ENCODE measurements around the gene LPAR3. TPM values are rescaled to one million over a fixed set of nuclear protein-coding genes. Genes with fewer than 3 reads are reported as not detected.
"Not testable (repeated sequence)": the region's sequence is repeated elsewhere in the genome, so short reads cannot be mapped to it uniquely, and the experiment has no call there.

LPAR3 gene
- total RNA-seq: 0.27 TPM

DNA sequence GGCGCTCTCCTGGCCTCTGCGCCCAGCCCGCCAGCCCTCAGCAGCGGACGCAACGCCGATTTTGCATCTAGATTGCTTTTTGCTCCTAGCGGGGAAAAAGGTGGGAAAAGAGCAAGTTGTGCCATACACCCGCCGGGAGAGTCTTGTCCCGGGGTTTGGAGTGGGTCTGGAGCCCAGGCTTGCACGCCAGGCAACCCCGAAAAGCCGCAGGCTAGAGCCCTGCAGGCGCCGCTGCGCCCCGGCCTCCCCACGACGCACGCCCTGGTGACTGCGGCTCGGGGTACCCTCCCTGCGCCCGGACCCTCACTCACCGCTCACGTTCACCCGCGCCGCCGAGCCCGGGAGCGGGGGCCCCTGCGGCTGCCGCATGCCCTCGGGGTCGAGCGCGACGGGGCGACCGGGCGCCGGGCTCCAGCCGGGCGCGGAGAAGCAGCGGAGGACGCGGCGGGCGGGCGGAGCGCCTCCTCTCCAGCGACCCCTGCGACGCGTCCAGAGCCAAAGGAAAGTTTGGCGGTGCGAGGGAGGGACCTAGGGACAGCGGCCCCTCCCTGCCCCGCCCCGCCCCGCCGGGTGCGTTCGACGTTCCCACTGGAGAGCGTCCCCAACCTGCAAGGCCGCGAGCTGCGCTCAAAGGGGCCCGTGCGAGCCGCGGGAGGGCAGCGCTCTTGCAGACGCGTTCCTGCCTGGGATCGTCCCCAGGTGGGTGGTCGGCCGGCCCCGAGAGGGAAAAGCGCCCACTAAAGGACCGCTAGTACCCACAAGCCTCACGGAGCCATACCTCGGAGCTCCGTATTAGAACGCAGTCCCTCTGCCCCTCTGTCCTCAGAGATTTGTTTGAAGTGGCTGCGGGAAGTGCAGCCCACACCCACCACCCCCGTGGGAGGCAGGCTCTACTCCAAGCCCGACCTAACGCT is at the start of gene LPAR3:
Gene LPAR3 (minus strand): TSS at position 502 of the 914 bp plus-strand sequence. CDS start 27,086 bp downstream, outside the sequence.
- peak in 2 of 3 donors; percentile 31 to 43 for DNase-seq (ENCODE audit: low read depth in 2 of 3, low spot score in 2 of 3)

DNA sequence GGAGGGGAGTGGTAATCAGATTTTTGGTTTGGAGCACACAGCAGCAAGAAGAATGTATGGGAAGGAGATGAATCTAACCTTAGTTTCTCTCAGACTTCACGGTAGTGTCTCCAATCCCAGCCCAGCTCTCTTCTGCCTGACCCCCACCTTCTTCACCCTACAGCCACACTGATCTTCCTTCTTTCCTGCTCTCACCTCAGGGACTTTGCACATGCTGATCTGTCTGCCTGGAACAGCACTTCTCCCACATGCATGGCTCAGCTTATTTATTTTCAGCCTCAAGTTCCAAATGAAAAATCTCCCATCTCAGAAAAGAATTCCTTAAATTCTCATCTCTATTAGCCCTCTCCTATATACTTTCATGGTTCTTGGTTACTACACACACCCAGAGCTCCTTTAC is 48.8 kb upstream of the LPAR3 start:
- DNase-seq (ENCODE audit: low read depth in 2 of 3, low spot score in 2 of 3): no peak

DNA sequence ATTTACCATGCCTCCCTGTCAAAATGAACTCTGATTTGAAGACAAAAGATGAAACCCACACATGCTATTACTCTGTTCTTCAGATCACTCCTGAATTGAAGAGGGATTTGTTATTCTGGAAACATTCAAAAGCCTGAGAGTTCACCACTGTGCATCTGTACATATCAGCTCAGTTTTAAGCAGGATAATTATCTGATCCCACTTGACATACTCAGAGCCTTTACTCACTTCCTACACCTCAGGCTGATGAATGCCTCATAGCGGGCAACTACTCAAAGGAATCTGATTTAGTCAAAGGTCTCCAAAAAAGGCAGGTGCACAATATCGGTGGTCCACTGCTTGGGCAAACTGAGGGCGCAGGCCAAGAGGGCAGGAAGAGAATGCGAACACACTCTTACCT is 47.5 kb upstream of the LPAR3 start:
- DNase-seq (ENCODE audit: low read depth in 2 of 3, low spot score in 2 of 3): no peak

- no peak for DNase-seq (ENCODE audit: low read depth in 2 of 3, low spot score in 2 of 3)
Measured at GRCh38 chr1:84939761-84940160, 46.8 kb upstream of the LPAR3 start.

DNA sequence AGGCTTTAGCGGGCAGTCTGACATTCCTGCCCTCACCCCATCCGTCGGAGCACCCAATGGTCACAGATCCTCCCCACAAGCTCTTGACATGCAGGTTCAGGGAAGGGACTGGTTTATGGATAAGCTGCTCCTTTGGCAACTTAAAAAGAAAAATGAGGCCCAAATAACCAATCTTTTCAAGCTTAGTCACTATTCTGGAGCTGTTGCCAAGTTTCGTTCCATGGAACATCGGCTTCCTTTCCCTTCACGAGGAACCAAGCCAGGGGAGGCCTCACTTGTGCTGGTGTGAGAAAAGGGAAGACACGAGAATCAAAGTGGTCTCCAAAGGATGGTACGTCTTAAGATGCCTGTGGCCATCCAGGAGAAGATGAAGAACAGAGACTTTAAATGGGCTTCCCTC is 46.1 kb upstream of the LPAR3 start:
- no peak for DNase-seq (ENCODE audit: low read depth in 2 of 3, low spot score in 2 of 3)

DNA sequence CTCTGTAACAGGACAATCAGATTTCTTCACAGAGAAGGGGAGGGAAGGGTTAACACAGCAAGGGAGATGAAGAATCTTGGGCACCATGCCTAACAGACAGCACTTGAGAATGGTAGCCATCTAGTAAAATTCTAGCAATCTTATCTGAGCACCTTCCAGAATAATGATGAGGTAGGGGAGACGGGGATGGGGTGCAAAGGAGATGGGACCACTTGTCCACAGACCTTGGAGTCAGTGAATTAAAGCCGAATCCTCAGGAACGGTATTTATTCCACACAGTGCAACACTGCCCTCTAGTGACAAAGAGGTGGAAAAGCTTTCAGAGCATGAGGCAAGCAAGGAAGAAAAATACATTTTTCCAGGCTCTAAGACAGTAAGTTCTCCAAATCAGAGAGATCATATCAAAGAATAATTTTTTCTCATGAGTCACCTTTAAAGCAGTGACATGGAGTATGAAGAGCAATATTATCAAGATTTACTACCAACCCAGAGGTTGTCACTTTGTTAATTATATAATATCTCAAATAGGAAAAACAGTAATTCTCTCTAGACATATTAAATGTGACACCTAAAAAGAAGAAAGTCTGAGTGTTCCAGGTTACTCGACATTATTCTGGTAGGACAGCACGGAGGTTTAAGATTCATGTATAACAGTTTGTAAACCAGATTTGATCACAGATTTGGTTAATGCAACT is 43.3 kb upstream of the LPAR3 start:
- peak; percentile 37 to 76 (median 54) for DNase-seq (ENCODE audit: low read depth in 2 of 3, low spot score in 2 of 3)

- no peak for DNase-seq (ENCODE audit: low read depth in 2 of 3, low spot score in 2 of 3)
Measured at GRCh38 chr1:84933011-84933611, 40.1 kb upstream of the LPAR3 start.

DNA sequence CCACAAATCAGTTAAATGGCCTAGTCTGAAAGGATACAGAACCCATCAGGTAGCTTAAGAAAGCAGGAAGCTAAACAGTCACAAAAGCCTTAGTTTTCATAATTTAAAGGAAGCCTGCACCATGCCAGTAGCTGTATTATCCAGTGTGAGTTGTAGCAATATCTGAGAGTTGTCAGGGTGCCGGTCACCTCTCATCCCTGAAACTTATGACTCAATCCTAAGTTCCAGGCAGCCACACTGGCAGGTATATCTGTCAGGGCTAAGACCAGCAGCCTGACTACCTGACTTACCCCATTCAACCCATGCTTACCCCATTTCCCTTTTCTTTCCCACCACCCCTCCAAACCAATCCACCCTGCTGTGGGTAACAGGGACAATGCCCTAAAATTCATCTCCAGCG is 37.8 kb upstream of the LPAR3 start:
- no peak for DNase-seq (ENCODE audit: low read depth in 2 of 3, low spot score in 2 of 3)

GRCh38 chr1:84930329-84930728 is 37.3 kb upstream of the LPAR3 start:
- DNase-seq (ENCODE audit: low read depth in 2 of 3, low spot score in 2 of 3): no peak

- DNase-seq (ENCODE audit: low read depth in 2 of 3, low spot score in 2 of 3): no peak
Measured at GRCh38 chr1:84929581-84929980, 36.6 kb upstream of the LPAR3 start.

- DNase-seq (ENCODE audit: low read depth in 2 of 3, low spot score in 2 of 3): no peak
Measured at GRCh38 chr1:84928979-84929378, 36.0 kb upstream of the LPAR3 start.

DNA sequence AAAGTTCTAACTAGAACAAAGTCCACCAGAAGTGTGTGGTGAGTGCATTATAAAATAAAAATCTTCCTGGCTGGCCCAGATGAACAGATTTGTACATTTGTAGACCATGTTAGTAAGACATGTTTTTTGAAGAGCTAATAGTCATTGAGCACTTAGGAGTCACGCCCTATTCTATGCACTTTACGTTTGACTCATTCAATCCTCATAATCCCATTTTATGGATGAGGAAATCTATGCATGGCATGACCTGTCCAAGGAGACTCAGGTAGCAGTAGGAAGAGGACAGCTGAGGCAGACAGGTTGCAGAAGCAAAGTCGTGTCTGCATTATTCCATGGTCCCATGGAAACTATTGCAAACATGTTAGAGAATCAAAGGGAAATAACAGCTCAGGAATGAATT is 30.3 kb upstream of the LPAR3 start:
- no peak for DNase-seq (ENCODE audit: low read depth in 2 of 3, low spot score in 2 of 3)

DNA sequence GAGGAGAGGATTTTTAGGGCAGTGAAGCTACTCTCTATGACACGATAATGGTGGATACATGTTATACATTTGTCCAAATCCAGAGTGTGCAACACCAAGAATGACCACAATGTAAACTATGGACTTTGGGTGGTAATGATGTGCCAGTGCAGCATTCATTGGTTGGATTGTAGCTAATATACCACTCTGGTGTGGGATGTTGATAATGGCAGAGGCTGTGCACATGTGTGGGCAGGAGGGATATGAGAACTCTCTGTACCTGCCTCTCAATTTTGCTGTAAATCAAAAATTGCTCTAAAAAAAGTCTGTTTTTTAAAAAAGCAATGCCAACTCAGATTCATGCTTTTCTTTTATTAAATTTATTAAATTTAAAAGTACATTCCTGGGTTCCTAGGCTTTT is 27.2 kb upstream of the LPAR3 start:
- no peak for DNase-seq (ENCODE audit: low read depth in 2 of 3, low spot score in 2 of 3)

- DNase-seq (ENCODE audit: low read depth in 2 of 3, low spot score in 2 of 3): no peak
Measured at GRCh38 chr1:84919461-84919970, 26.5 kb upstream of the LPAR3 start.

DNA sequence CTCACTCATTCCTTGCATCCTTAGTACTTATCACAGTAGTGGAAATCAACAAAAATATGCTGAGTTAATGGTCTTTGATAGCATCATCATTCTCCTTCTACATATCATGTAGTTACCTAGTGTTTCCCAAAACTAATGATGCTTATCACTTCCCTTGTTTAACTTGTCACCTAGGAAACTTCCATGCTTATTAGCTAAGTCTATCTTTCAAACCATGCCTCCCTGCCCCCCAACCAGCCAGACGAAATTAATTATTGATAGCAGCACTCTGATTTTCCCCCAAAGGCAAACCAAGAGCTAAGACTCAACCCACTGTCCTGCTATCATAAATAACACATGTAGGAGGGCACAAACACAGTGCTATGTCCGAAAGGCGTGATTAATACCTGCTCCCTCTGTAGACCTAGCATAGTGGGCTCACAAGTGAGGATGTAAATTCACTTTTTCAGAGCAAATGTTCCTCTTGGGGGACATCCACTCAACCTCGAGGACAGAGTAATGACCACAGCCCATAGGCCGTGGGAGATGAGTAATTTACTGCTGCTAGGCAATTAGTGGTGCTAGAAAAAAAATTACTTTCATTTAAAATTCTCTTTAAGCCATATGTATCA is 25.8 kb upstream of the LPAR3 start:
- no peak for DNase-seq (ENCODE audit: low read depth in 2 of 3, low spot score in 2 of 3)

- DNase-seq (ENCODE audit: low read depth in 2 of 3, low spot score in 2 of 3): no peak
Measured at GRCh38 chr1:84916897-84917296, 23.9 kb upstream of the LPAR3 start.

DNA sequence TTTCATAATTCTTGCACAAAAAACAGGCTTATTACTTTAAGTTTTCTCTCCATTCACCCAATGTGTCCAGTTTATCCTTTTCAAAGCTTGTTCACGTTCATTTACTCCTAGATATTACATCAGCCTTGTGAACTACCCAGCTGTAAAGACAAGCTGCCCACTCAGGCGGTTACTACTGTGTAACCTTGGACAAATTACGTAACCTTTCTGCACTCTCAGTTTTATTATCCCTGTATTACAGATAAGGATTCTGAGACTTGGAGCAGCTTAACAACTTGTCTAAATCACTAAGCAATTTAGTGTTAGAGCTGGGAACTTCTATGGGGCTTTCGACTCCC is 20.5 kb upstream of the LPAR3 start:
- no peak for DNase-seq (ENCODE audit: low read depth in 2 of 3, low spot score in 2 of 3)

DNA sequence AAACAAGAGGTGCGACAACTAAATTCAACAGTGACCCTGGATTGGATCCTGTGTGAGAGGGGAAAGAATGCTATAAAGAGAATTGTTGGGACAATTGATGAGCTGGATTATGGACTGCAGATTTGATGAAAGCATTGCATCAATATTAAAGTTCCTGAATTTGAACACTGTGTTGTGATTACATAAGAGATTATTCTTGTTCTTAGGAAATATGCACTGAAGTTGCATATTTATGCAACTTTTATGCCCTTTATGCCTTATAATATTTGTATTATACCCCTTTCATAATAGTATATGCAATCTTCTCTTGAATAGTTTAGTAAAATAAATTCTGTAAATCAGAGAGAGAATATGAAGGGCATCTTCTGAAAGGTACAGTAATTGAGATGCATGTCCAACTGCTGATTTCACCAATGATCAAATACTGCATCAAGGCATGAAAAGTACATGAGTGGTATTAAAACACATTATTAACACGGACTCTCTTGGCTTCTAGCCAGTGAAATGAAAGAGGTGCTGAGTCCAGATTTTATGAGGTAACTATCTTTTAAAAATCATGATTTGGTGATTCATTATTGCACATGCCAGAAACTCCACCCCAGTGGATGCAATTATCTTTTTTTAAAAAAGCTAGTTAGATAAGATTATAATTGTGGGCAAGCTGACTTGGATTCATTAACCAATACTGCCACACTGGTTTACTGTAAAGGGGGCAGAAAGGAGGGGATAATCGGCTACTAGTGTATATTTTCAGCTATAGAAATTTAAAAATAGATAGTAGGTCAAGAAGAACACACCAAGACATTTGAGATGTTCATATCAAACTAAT is 19.9 kb upstream of the LPAR3 start:
- no peak for DNase-seq (ENCODE audit: low read depth in 2 of 3, low spot score in 2 of 3)

DNA sequence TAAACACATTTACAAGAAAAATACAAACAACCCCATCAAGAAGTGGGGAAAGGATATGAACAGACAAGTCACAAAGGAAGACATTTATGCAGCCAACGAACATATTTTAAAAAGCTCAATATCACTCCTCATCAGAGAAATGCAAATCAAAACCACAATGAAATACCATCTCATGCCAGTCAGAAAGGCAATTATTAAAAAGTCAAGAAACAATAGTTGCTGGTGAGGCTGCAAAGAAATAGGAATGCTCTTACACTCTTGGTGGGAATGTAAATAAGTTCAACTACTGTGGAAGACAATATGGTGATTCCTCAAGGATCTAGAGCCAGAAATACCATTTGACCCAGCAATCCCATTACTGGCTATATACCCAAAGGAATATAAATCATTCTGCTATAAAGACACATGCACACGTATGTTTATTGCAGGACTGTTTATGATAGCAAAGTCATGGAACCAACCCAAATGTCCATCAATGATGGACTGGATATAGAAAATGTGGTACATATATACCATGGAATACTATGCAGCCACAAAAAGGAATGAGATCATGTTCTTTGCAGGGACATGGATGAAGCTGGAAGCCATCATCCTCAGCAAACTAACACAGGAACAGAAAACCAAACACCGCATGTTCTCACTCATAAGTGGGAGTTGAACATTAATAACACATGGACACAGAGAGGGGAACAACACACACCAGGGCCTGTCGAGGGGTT is 15.9 kb upstream of the LPAR3 start:
- DNase-seq (ENCODE audit: low read depth in 2 of 3, low spot score in 2 of 3): not testable (repeated sequence)
